HEK293T (cell line): ENCODE results near the gene PAFAH1B2.

Experiments
- BHLHE40 ChIP-seq: fragments of 450-650 bp; IDR thresholded peaks from 2 replicates; pipeline ENCODE4 v1.6.1; 2016; ENCODE audit warnings: mild to moderate bottlenecking, moderate library complexity, borderline replicate concordance
- FOXK2 ChIP-seq: fragments of 450-650 bp; IDR thresholded peaks from 2 replicates; pipeline ENCODE4 v1.6.1; 2016; ENCODE audit warnings: mild to moderate bottlenecking
- FOXM1 ChIP-seq: fragments of 450-650 bp; IDR thresholded peaks from 2 replicates; pipeline ENCODE4 v1.6.1; 2017; ENCODE audit warnings: mild to moderate bottlenecking, borderline replicate concordance
- HDGF ChIP-seq: fragments of 450-650 bp; IDR thresholded peaks from 2 replicates; pipeline ENCODE4 v1.6.1; 2017; ENCODE audit warnings: antibody characterized with exemption, borderline replicate concordance
- L3MBTL2 ChIP-seq: fragments of 450-650 bp; conservative IDR thresholded peaks from 2 replicates; pipeline ENCODE4 v1.6.1; 2016; ENCODE audit warnings: mild to moderate bottlenecking
- TARDBP ChIP-seq: fragments of 450-650 bp; IDR thresholded peaks from 2 replicates; pipeline ENCODE4 v1.6.1; 2016
- ZNF384 ChIP-seq: fragments of 450-650 bp; IDR thresholded peaks from 2 replicates; pipeline ENCODE4 v1.6.1; 2016

DNA sequence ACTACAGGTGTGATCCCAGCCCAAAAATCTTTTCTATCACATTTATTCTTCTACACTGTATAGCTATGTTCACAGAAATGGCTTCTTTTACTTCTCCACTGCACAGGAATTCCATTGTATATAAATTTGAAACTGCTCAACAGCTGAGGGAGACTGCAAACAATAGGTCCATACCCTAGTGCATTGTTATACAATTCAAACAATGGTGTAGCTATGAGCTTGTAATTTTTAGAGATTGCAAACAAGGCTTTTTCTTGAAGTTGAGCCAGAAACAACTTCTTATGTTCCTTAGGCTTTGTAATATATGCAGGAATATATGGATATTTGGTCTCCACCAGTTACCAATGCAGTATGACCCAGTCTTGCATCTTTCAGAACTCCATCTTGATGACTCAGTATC, 26.4 kb upstream of the PAFAH1B2 start:
- TF ChIP-seq HDGF (no peak), TARDBP (no peak), BHLHE40 (no peak), FOXM1 (no peak), L3MBTL2 (no peak), ZNF384 (no peak), FOXK2 (no peak)
